H1 (cell line): ENCODE results near the gene RASGEF1B. TPM values are rescaled to one million over a fixed set of nuclear protein-coding genes. Genes with fewer than 3 reads are reported as not detected.

Experiments
- CTCF ChIA-PET: fragments of 300-600 bp; sonication (Branson Sonifier 250); formaldehyde crosslinking; loops from one replicate; lab custom pipeline; 2021; ENCODE audit not compliant: partially characterized antibody; lab: Charles Lee
- POLR2A ChIA-PET: fragments of 300-600 bp; sonication (Branson Sonifier 250); formaldehyde crosslinking; loops from one replicate; lab custom pipeline; 2021; ENCODE audit warnings: inconsistent platforms; ENCODE audit not compliant: partially characterized antibody; lab: Charles Lee
- DNase-seq, 2 experiments: peaks; one replicate each; pipeline versions ENCODE4 v3.0.0 to v3.0.0-alpha.2; 2010 to 2022; ENCODE audit warnings: low spot score in 2 of 2, low read depth in 1 of 2, mixed read lengths in 1 of 2
- FAIRE-seq: peaks from 2 replicates; lab custom pipeline; 2011; peaks lifted over from hg19 to GRCh38; lab: Jason Lieb, UNC
- H2AFZ ChIP-seq: 2 replicates; pipeline ENCODE4 v1.8.1; 2012; ENCODE audit warnings: low read length, inconsistent platforms
- H2AK5ac ChIP-seq: 2 replicates; pipeline ENCODE4 v1.6.1; 2013; ENCODE audit warnings: low read depth, low read length
- H2BK120ac ChIP-seq: replicated peaks from 2 replicates; pipeline ENCODE3; 2013; ENCODE audit warnings: low read depth, low read length, inconsistent platforms
- H2BK12ac ChIP-seq: 2 replicates; pipeline ENCODE4 v1.6.1; 2013; ENCODE audit warnings: low read depth, low read length
- H2BK15ac ChIP-seq: 2 replicates; pipeline ENCODE4 v1.6.1; 2013; ENCODE audit warnings: low read length
- H2BK20ac ChIP-seq: 2 replicates; pipeline ENCODE4 v1.6.1; 2013; ENCODE audit warnings: low read length
- H2BK5ac ChIP-seq: 2 replicates; pipeline ENCODE4 v1.6.1; 2013; ENCODE audit warnings: low read depth, low read length
- H3K14ac ChIP-seq: 2 replicates; pipeline ENCODE4 v1.6.1; 2013; ENCODE audit warnings: inconsistent platforms; ENCODE audit not compliant: insufficient read length
- H3K18ac ChIP-seq: 2 replicates; pipeline ENCODE4 v1.6.1; 2013; ENCODE audit warnings: low read length; ENCODE audit errors: extremely low read depth
- H3K23ac ChIP-seq: 2 replicates; pipeline ENCODE4 v1.6.1; 2013; ENCODE audit warnings: inconsistent platforms; ENCODE audit not compliant: insufficient read length
- H3K23me2 ChIP-seq: 2 replicates; pipeline ENCODE4 v1.6.1; 2013; ENCODE audit warnings: low read depth, low read length
- H3K27ac ChIP-seq: 2 replicates; pipeline ENCODE4 v1.6.1; 2011; ENCODE audit warnings: low read depth, low read length, inconsistent platforms
- H3K27me3 ChIP-seq, 4 experiments: replicated peaks in 1 of 4; 1 replicate in 1 of 4; 2 replicates in 3 of 4; pipeline versions ENCODE4 v1.6.1 to v1.8.1; 2011 to 2013; ENCODE audit warnings: low read length in 3 of 4, mild to moderate bottlenecking in 3 of 4, inconsistent platforms in 2 of 4, mixed read lengths in 2 of 4, moderate library complexity in 1 of 4; ENCODE audit not compliant: control insufficient read depth in 3 of 4, insufficient read depth in 3 of 4; ENCODE audit errors: extremely low read depth in 1 of 4
- H3K36me3 ChIP-seq, 4 experiments: 2 replicates each; pipeline versions ENCODE4 v1.6.1 to v1.8.1; 2011 to 2013; ENCODE audit warnings: mild to moderate bottlenecking in 4 of 4, low read length in 3 of 4, moderate library complexity in 2 of 4, control low read depth in 1 of 4, inconsistent platforms in 1 of 4; ENCODE audit not compliant: insufficient read depth in 4 of 4, control insufficient read depth in 2 of 4
- H3K4ac ChIP-seq: replicated peaks from 2 replicates; pipeline ENCODE3; 2013; ENCODE audit warnings: low read length, low read depth, mixed read lengths, inconsistent platforms; ENCODE audit not compliant: insufficient read length
- H3K4me1 ChIP-seq, 4 experiments: replicated peaks in 1 of 4; 1 replicate in 1 of 4; 2 replicates in 3 of 4; pipeline versions ENCODE4 v1.6.1 to v1.8.1; 2011 to 2013; ENCODE audit warnings: low read length in 3 of 4, inconsistent platforms in 2 of 4, mixed read lengths in 1 of 4; ENCODE audit not compliant: insufficient read depth in 4 of 4, control insufficient read depth in 3 of 4
- H3K4me2 ChIP-seq, 2 experiments: 2 replicates each; pipeline versions ENCODE4 v1.6.1 to v1.8.1; 2011 to 2013; ENCODE audit warnings: low read depth in 2 of 2, low read length in 2 of 2, control low read depth in 1 of 2, inconsistent platforms in 1 of 2, mild to moderate bottlenecking in 1 of 2; ENCODE audit not compliant: insufficient read depth in 1 of 2
- H3K4me3 ChIP-seq, 4 experiments: fragments of 200-600, 300-600 bp in 1 of 4; sonication (generic), shearing (Covaris generic), sonication (Bioruptor Twin) in 1 of 4; 2 replicates each; pipeline versions ENCODE4 v1.5.1 to v1.8.1; 2011 to 2016; ENCODE audit warnings: low read length in 4 of 4, low read depth in 3 of 4, control low read depth in 2 of 4, inconsistent platforms in 2 of 4, mild to moderate bottlenecking in 2 of 4, mixed read lengths in 1 of 4, moderate library complexity in 1 of 4; ENCODE audit not compliant: insufficient read depth in 2 of 4; ENCODE audit errors: extremely low read depth in 1 of 4
- H3K56ac ChIP-seq: replicated peaks from 2 replicates; pipeline ENCODE3; 2013; ENCODE audit warnings: low read depth, mild to moderate bottlenecking, mixed read lengths, low read length, inconsistent platforms; ENCODE audit not compliant: insufficient read length
- H3K79me1 ChIP-seq: 2 replicates; pipeline ENCODE4 v1.6.1; 2013; ENCODE audit warnings: low read depth, low read length, control low read depth
- H3K79me2 ChIP-seq, 2 experiments: 2 replicates each; pipeline versions ENCODE4 v1.6.1 to v1.8.1; 2012 to 2013; ENCODE audit warnings: low read length in 2 of 2, mild to moderate bottlenecking in 2 of 2, inconsistent platforms in 1 of 2; ENCODE audit not compliant: insufficient read depth in 2 of 2, control insufficient read depth in 1 of 2
- H3K9ac ChIP-seq, 4 experiments: replicated peaks in 1 of 4; 1 replicate in 1 of 4; 2 replicates in 3 of 4; pipeline versions ENCODE4 v1.6.1 to v1.8.1; 2011 to 2013; ENCODE audit warnings: low read depth in 3 of 4, low read length in 3 of 4, control low read depth in 2 of 4, mild to moderate bottlenecking in 2 of 4, moderate library complexity in 2 of 4, inconsistent platforms in 1 of 4; ENCODE audit errors: extremely low read depth in 1 of 4
- H3K9me3 ChIP-seq, 2 experiments: 2 replicates each; pipeline versions ENCODE4 v1.6.1 to v1.8.1; 2012 to 2013; ENCODE audit warnings: mild to moderate bottlenecking in 2 of 2, moderate library complexity in 2 of 2, control low read depth in 1 of 2, inconsistent platforms in 1 of 2, low read depth in 1 of 2, low read length in 1 of 2, mixed read lengths in 1 of 2; ENCODE audit not compliant: insufficient read depth in 2 of 2
- H4K20me1 ChIP-seq, 2 experiments: replicated peaks in 1 of 2; 2 replicates each; pipeline versions ENCODE3 to v1.8.1; 2011 to 2013; ENCODE audit warnings: inconsistent platforms in 2 of 2, low read length in 2 of 2, mild to moderate bottlenecking in 1 of 2; ENCODE audit not compliant: insufficient read depth in 2 of 2, control insufficient read depth in 1 of 2
- H4K5ac ChIP-seq: 2 replicates; pipeline ENCODE4 v1.6.1; 2013; ENCODE audit warnings: low read length, low read depth, mixed read lengths, inconsistent platforms; ENCODE audit not compliant: insufficient read length
- H4K8ac ChIP-seq: 2 replicates; pipeline ENCODE4 v1.8.0; 2013; ENCODE audit warnings: mild to moderate bottlenecking, moderate library complexity, low read length, inconsistent platforms; ENCODE audit not compliant: insufficient read depth; ENCODE audit errors: extremely low read depth
- H4K91ac ChIP-seq: replicated peaks from 2 replicates; pipeline ENCODE3; 2013; ENCODE audit warnings: low read length, mixed read lengths, inconsistent platforms; ENCODE audit not compliant: insufficient read length
- BACH1 ChIP-seq: IDR thresholded peaks from 2 replicates; pipeline ENCODE4 v1.6.1; 2012; ENCODE audit warnings: low read length, improper control_type of control experiment
- CBX5 ChIP-seq: fragments of 300-800, 300-1000 bp; sonication (generic); IDR thresholded peaks from 2 replicates; pipeline ENCODE4 v1.7.1; 2016; ENCODE audit warnings: antibody characterized with exemption, low read length, low read depth
- CEBPB ChIP-seq: IDR thresholded peaks from 2 replicates; pipeline ENCODE4 v1.6.1; 2012; ENCODE audit warnings: low read depth, low read length
- CREB1 ChIP-seq: IDR thresholded peaks from 2 replicates; pipeline ENCODE4 v1.6.1; 2012; ENCODE audit warnings: inconsistent platforms
- CTBP2 ChIP-seq: IDR thresholded peaks from 2 replicates; pipeline ENCODE4 v1.7.0; 2011; ENCODE audit warnings: borderline replicate concordance, mild to moderate bottlenecking, moderate library complexity, mixed read lengths, low read length; ENCODE audit not compliant: insufficient read depth, insufficient read length
- EP300 ChIP-seq, 2 experiments: IDR thresholded peaks; 1 replicate in 1 of 2; 2 replicates in 1 of 2; pipeline ENCODE4 v1.6.1; 2011 to 2012; ENCODE audit warnings: low read depth in 2 of 2, low read length in 2 of 2, mild to moderate bottlenecking in 2 of 2, borderline replicate concordance in 1 of 2, inconsistent platforms in 1 of 2, moderate library complexity in 1 of 2
- EZH2 ChIP-seq: fragments of 200-600 bp; sonication (generic); IDR thresholded peaks from 2 replicates; pipeline ENCODE4 v1.7.1; 2012; ENCODE audit warnings: low read depth, mild to moderate bottlenecking, moderate library complexity, low read length, inconsistent platforms; ENCODE audit not compliant: severe bottlenecking
- GTF2F1 ChIP-seq: IDR thresholded peaks from 2 replicates; pipeline ENCODE4 v1.6.1; 2012; ENCODE audit warnings: low read depth, low read length, improper control_type of control experiment, borderline replicate concordance
- KDM1A ChIP-seq: fragments of 200-600, 300-600 bp; sonication (generic); IDR thresholded peaks from 2 replicates; pipeline ENCODE4 v1.7.1; 2016; ENCODE audit warnings: mild to moderate bottlenecking, low read length, borderline replicate concordance
- KDM5A ChIP-seq: fragments of 200-600 bp; IDR thresholded peaks from 2 replicates; pipeline ENCODE4 v1.7.1; 2012; ENCODE audit warnings: mild to moderate bottlenecking, low read length, inconsistent platforms, mixed read lengths
- MAFK ChIP-seq: IDR thresholded peaks from 2 replicates; pipeline ENCODE4 v1.6.1; 2012; ENCODE audit warnings: low read depth, mild to moderate bottlenecking, improper control_type of control experiment, low read length
- POLR2A ChIP-seq, 2 experiments: IDR thresholded peaks; 1 replicate in 1 of 2; 2 replicates in 1 of 2; pipeline ENCODE4 v1.6.1; 2011; ENCODE audit warnings: low read depth in 2 of 2, low read length in 2 of 2, mild to moderate bottlenecking in 2 of 2; ENCODE audit errors: control extremely low read depth in 1 of 2
- RAD21 ChIP-seq, 2 experiments: IDR thresholded peaks in 1 of 2; conservative IDR thresholded peaks in 1 of 2; 2 replicates each; pipeline ENCODE4 v1.6.1; 2011; ENCODE audit warnings: low read depth in 2 of 2, low read length in 2 of 2, improper control_type of control experiment in 1 of 2, inconsistent platforms in 1 of 2, mild to moderate bottlenecking in 1 of 2, moderate library complexity in 1 of 2
- SIN3A ChIP-seq, 2 experiments: IDR thresholded peaks in 1 of 2; conservative IDR thresholded peaks in 1 of 2; 2 replicates each; pipeline ENCODE4 v1.6.1; 2011 to 2012; ENCODE audit warnings: low read length in 2 of 2, improper control_type of control experiment in 1 of 2, low read depth in 1 of 2, mild to moderate bottlenecking in 1 of 2
- SUZ12 ChIP-seq: fragments of 200-600 bp; sonication (generic); IDR thresholded peaks from 2 replicates; pipeline ENCODE4 v1.6.1; 2012; ENCODE audit warnings: mild to moderate bottlenecking, inconsistent platforms, low read length, moderate library complexity, mixed read lengths
- TBP ChIP-seq: IDR thresholded peaks from 2 replicates; pipeline ENCODE4 v1.6.1; 2011; ENCODE audit warnings: low read depth, low read length, improper control_type of control experiment
- polyA plus RNA-seq, 7 experiments: library from polyadenylated mRNA; depleted of rRNA in 3 of 7; stranded (reverse) in 5 of 7; unstranded in 2 of 7; fragments of >200 nt in 5 of 7; fragments of 200-250 nt in 2 of 7; gene quantifications; 1 replicate in 5 of 7; 2 replicates in 1 of 7; 4 replicates in 1 of 7; pipeline versions ENCODE4 v1.2.1 to v1.2.3, GENCODE V29; 2011 to 2013; ENCODE audit warnings: missing spikeins in 2 of 7, mixed read lengths in 2 of 7
- total RNA-seq: library from RNA; stranded (reverse); fragmentation: NEBNext Ultra II Directional; extraction: Animal tissue kit (Norgen Biotek cat#: 25700); gene quantifications from 2 replicates; pipeline ENCODE4 v1.2.1, GENCODE V29; 2021

The RASGEF1B gene
- total and polyA plus RNA-seq, 2 of the 8 experiments (the other 6 are each of a cell fraction or from before 2014, with no cell fraction given): 1.6 to 4.7 TPM

- POLR2A ChIA-PET: no interaction called here
- no peak overlapping the region for H3K4me2 ChIP-seq
- no peak overlapping the region for H3K18ac ChIP-seq
- no peak overlapping the region for H2BK15ac ChIP-seq
- no peak overlapping the region for H4K91ac ChIP-seq
- H2BK120ac ChIP-seq: no peak overlapping the region
- no peaks in the 10 kb centered on the region for H3K36me3 ChIP-seq
- FAIRE-seq (no peak), DNase-seq (no peak)
- H3K9ac ChIP-seq: no peak overlapping the region
- H3K14ac ChIP-seq: no peak overlapping the region
- H3K4me3 ChIP-seq: no peak overlapping the region
- no peaks in the 10 kb centered on the region for H3K23me2 ChIP-seq
- CTCF ChIA-PET: no interaction called here
- H3K23ac ChIP-seq: no peak overlapping the region
- H3K27ac ChIP-seq: no peak overlapping the region
- peaks cover 0 to 5% of the 10 kb centered on the region in 2 experiments; a peak in 2 of 4 replicates for H3K9me3 ChIP-seq
- no peak overlapping the region for H4K8ac ChIP-seq
- H2AK5ac ChIP-seq: no peak overlapping the region
- H3K4me1 ChIP-seq: peaks cover 0 to 3% (median 1%) of the 10 kb centered on the region in 4 experiments; a peak in 2 of 7 replicates
- no peak overlapping the region for H2BK12ac ChIP-seq
- H4K5ac ChIP-seq: no peak overlapping the region
- no peak overlapping the region for H3K4ac ChIP-seq
- no peaks in the 10 kb centered on the region for H3K79me1 ChIP-seq
- H4K20me1 ChIP-seq: no peaks in the 10 kb centered on the region
- no peak overlapping the region for H3K56ac ChIP-seq
- no peak overlapping the region for H2BK5ac ChIP-seq
- H2BK20ac ChIP-seq: no peak overlapping the region
- no peaks in the 10 kb centered on the region for H3K79me2 ChIP-seq
- no peak overlapping the region for H2AFZ ChIP-seq
- no peaks in the 10 kb centered on the region for H3K27me3 ChIP-seq
- TF ChIP-seq CEBPB (no peak), CBX5 (no peak), RAD21 (IDR thresholded peaks at IDR 0.05 in 1 of 2, conservative IDR thresholded peaks at IDR 0.05 in 1 of 2; ENCODE audit: low read depth in 2 of 2, low read length in 2 of 2) (no peak), SIN3A (conservative IDR thresholded peaks at IDR 0.05 in 1 of 2, IDR thresholded peaks at IDR 0.05 in 1 of 2; ENCODE audit: low read depth in 1 of 2, low read length in 2 of 2) (no peak), KDM1A (no peak), KDM5A (no peak), BACH1 (no peak), EZH2 (no peak), EP300 (IDR thresholded peaks at IDR 0.05; ENCODE audit: borderline replicate concordance in 1 of 2, low read depth in 2 of 2, low read length in 2 of 2) (no peak), CREB1 (no peak), SUZ12 (no peak), GTF2F1 (no peak), POLR2A (IDR thresholded peaks at IDR 0.05; ENCODE audit: control extremely low read depth in 1 of 2, low read depth in 2 of 2, low read length in 2 of 2) (no peak), CTBP2 (no peak), TBP (no peak), MAFK (no peak)
These were observed 23.6 kb upstream of the RASGEF1B start for GRCh38 chr4:81495345-81495744.
